Activated T-cell treated with anti-CD3 and anti-CD28 coated beads for 24 hours (primary cell): Measurements from ENCODE around the gene PTPN7.

ENCODE experiments used
- DNase-seq: peaks from one replicate; pipeline ENCODE4 v3.0.0-alpha.2; 2020; ENCODE audit warnings: low read depth

PTPN7 gene

GRCh38 chr1:202106340-202107254 is 53.8 kb downstream of the PTPN7 start:
- DNase-seq = no peak

GRCh38 chr1:202105571-202106339 is 54.6 kb downstream of the PTPN7 start:
- no peak for DNase-seq

DNA sequence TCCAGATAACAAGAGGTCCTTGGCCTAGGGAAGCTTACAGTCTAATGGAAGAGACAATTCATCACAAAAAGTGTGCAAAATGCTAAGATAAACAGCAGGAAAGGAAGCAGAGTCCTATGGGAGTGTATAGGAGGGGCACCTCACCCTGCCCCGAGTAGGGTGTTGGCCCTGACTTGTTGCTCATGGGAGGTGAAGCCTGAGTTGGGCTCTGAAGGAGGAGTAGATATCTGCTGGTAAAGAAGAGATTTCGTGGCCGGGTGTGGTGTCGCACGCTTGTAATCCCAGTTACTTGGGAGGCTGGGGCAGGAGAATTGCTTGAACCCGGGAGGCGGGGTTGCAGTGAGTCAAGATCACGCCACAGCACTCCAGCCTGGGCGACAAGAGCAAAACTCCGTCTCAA is 56.3 kb downstream of the PTPN7 start:
- DNase-seq = no peak

GRCh38 chr1:202101184-202101583 is 59.2 kb downstream of the PTPN7 start:
- no peak for DNase-seq
